NCI-H146 (cell line): Measurements from ENCODE around the gene ACOXL.
"Not testable (repeated sequence)": the region's sequence is repeated elsewhere in the genome, so short reads cannot be mapped to it uniquely, and the experiment has no call there.

Experiments used
- DNase-seq: peaks from one replicate; lab custom pipeline; 2025; lab: John Stamatoyannopoulos, UW

The ACOXL gene

DNA sequence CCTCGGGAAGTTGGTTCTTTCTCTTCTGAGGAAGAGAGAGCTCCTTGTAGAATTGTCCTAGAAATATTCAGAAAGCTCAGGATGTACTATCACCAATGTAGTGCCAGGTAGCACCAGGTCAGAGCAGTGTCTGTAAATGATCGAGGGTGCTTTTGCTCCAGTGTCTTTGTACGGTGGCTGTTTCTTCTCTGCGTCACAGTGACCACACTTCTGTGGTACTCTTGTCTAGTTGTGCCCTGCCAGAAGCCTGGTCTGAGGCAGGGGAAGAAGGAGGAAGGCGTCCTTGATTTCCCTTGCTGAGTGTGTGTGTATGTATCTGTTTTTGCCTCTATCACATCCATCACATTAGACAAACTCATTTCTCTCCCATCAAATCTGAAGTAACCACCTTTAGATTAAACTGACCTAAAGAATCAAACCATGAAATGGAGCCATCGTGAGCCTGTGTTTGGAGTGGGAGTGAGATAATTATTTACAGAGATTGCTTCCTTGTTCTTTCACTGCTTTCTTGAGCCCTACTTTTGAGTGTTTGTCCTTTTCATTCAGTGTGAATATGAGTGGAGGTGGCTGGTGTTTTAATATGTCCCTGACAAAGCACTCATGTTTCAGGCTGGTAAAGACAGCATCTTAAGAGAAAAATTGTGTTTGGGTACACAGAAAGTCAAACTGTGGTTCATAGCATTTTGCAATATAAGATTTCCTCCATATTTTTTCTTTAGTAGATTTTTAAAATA is 97.2 kb downstream of the ACOXL start:
- DNase-seq = no peak

- no peak for DNase-seq
Observed at GRCh38 chr2:110832740-110833139, 100.4 kb downstream of the ACOXL start.

GRCh38 chr2:110834134-110834827 is 101.9 kb downstream of the ACOXL start:
- DNase-seq = no peak

GRCh38 chr2:110836671-110837070 is 104.3 kb downstream of the ACOXL start:
- no peak for DNase-seq

GRCh38 chr2:110837446-110838409 is 105.4 kb downstream of the ACOXL start:
- no peak for DNase-seq

- DNase-seq = no peak
Observed at GRCh38 chr2:110838657-110839384, 106.4 kb downstream of the ACOXL start.

GRCh38 chr2:110840508-110840907 is 108.1 kb downstream of the ACOXL start:
- DNase-seq = no peak

DNA sequence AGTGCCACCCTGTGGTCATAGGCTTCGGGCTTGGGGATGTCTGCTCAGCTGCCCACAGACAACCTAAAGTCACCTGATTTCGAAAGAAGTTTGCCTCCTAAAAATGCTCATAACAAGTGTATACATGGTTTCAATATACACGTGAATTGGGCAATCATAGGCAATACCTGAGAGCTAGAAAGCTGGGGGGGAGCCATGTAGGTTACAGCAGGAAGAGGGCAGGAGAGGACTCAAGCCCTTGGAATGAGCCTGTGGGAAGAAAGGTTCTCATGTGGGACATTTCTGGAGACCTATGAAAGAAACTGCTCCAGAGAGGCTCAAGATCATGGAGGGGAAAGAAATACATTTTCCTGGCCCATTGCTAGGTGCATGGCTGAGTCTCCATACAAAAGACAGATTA is 109.7 kb downstream of the ACOXL start:
- DNase-seq = no peak

GRCh38 chr2:110843496-110843895 is 111.1 kb downstream of the ACOXL start:
- peak; percentile 31 for DNase-seq

DNA sequence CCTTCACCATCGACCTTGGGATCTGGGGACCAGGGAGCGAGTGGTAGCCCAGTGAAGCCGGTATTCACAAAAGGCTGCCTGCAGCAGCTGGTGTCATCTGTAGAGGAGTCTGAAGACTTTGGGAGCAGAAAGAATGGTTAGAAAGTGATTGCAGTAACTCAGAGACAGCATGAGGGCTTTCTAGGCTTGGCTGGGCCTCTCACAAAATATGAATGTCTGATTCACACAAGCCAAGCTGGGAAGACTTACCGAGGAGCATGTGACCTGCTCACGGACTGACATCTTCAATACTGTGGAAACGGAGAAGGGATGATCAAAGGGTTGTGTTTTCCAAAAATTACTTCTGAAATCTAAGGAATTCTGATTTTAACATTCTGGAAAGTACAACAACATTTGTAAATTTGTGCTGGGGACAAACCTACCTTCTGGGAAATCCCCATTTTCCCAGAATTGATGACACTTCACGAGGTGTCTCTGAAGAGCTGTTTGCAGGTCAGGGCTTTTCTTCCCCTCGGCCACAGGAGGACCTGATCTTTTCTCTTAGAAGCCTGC is 111.7 kb downstream of the ACOXL start:
- DNase-seq = no peak

GRCh38 chr2:110847651-110848050 is 115.3 kb downstream of the ACOXL start:
- DNase-seq = no peak

DNA sequence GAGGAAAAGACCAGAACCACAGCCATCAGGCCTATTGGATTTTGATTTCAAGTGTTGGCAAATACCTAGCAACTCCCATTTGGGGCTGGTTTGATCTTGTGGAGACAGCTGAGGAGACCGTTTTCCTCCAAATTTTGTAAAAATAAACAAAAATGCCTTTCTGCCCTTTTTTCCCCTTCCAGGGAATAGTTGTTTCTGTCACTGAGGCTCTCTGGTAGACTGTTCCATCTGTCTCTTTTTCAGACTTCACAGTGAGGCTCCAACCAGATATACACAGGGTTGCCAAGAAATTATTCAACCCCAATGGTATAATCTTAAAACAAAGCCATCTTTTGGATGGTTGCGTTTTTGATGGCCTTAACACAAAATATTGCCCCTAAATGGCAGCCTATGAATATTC is 115.7 kb downstream of the ACOXL start:
- DNase-seq = no peak

- DNase-seq = no peak
Observed at GRCh38 chr2:110848519-110849030, 116.2 kb downstream of the ACOXL start.

DNA sequence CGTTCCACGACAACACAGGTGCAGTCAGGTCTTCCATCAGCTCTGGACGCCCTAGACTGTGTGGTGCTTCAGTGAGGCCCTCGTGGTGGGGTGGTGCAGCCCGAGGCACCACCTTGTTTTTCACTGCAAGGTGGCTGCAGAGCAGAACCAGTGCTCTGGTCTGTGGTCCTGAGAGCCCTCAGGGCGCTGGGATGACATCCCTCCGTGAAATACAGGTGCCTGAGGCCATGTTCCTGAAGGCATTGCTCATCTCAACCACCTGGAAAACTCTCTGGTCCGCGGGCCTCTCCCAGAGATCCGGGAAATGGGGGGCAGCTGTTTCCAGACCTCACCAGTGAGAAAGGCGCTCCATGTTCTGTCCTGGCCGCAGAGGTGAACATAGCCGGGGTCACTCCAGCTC is 119.2 kb downstream of the ACOXL start:
- DNase-seq = no peak

DNA sequence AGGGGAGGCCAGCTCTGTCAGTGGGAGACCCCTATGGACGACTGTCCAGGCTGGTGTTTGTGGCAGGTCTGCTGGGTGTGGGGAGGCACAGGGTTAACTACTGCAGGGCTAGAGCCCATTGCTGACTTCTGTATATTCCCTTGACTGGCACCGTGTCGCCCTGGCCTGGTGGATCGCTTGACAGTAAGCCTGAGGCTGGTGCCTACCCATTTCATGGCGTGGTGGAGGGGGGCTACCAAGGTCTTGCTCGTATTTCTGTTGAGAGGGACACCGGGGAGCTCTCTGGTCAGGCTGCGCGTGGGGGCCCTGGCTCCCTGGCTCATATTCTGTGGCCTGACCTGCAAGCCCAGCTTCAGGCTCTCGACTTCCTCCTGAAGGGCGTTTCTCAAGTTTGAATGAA is 119.7 kb downstream of the ACOXL start:
- no peak for DNase-seq

GRCh38 chr2:110852541-110853263 is 120.3 kb downstream of the ACOXL start:
- no peak for DNase-seq

DNA sequence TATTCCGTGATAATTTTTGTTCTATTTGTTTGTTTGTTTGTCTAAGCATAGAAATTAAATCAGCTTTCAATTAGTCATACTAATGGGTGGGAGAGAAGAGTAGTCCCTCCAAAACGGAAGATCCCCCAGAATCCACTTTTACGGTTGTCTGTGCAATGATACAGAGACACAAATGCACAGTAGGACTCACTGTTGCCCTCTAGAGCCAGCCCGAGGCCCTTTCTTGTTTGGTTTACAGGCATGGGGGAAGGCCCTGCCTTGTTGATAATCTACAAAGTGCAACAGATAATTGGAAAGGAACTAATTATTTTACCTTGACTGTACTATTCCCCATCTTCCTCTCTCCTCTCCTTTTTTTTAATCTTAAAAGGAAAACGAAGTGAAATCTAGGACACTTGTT is 121.1 kb downstream of the ACOXL start:
- DNase-seq = peak; percentile 46

DNA sequence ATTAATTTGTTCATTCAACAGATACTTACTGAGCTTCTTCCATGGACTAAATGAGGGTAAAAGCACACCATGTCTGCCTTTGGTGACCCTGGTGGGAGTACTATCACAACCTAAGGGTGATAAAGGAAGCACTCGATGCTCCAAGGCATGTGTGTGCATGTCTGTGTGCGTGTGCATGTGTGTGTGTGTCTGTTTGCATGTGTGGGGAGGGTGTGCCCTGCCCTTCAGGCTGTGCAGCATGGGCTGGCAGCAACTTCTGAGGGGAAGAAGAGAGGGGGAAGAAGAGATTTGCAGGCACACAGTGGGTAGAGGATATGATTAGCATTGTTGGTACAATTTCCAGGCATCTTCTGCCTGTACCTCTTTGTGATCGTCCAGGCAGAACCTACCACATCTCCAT is 121.6 kb downstream of the ACOXL start:
- no peak for DNase-seq

- peak; percentile 44 for DNase-seq
Observed at GRCh38 chr2:110854355-110855081, 122.1 kb downstream of the ACOXL start.

DNA sequence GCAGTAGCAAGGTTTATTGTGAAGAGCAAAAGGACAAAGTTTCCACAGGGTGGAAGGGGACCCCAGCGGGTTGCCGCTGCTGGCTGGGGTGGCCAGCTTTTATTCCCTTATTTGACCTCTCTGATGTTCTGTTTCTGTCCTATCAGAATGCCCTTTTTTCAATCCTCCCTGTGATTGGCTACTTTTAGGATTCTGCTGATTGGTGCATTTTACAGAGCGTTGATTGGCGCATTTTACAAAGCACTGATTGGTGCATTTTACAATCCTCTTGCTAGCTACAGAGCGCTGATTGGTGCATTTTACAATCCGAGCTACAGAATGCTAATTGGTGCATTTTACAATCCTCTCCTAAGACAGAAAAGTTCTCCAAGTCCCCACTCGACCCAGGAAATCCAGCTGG is 123.5 kb downstream of the ACOXL start:
- DNase-seq = not testable (repeated sequence)
